Measurements from ENCODE around the gene DENND2C.

DNA sequence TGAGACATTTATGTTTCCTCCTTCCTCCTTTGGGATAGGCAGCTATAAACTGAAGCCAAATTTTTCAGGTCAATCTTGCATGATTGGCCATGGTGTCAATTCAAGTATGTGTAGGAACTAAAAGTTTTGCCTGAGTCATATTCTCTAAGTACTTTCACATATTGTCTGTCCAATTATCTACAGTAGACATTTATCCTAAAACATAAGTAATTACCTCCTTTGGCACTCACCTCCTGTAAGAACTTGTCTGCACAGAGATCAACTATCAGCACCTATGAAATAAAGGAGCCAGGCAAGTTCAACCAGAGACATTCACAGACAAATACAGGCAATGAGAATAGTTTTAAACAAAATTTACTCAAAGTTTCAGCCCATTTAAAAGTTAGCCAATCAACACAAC lies 74.2 kb downstream of the DENND2C start:
- TF ChIP-seq EZH2 (IDR thresholded peaks at IDR 0.05; ENCODE audit: borderline replicate concordance, insufficient read depth, low read length, poor library complexity, severe bottlenecking): no peak
- TF ChIP-seq, protein P1, sequence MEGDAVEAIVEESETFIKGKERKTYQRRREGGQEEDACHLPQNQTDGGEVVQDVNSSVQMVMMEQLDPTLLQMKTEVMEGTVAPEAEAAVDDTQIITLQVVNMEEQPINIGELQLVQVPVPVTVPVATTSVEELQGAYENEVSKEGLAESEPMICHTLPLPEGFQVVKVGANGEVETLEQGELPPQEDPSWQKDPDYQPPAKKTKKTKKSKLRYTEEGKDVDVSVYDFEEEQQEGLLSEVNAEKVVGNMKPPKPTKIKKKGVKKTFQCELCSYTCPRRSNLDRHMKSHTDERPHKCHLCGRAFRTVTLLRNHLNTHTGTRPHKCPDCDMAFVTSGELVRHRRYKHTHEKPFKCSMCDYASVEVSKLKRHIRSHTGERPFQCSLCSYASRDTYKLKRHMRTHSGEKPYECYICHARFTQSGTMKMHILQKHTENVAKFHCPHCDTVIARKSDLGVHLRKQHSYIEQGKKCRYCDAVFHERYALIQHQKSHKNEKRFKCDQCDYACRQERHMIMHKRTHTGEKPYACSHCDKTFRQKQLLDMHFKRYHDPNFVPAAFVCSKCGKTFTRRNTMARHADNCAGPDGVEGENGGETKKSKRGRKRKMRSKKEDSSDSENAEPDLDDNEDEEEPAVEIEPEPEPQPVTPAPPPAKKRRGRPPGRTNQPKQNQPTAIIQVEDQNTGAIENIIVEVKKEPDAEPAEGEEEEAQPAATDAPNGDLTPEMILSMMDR (IDR thresholded peaks at IDR 0.05; ENCODE audit: poor library complexity, severe bottlenecking): no peak
- no peak for TF ChIP-seq POLR2AphosphoS5 (IDR thresholded peaks at IDR 0.05)
- no peak for TF ChIP-seq EP300 (conservative IDR thresholded peaks at IDR 0.05; ENCODE audit: poor library complexity, severe bottlenecking)
- TF ChIP-seq TAF1 (IDR thresholded peaks at IDR 0.05; ENCODE audit: low read depth): no peak
